Astrocyte of the cerebellum (primary cell): ENCODE measurements around the gene CREG1.
"Not testable (repeated sequence)": the region's sequence is repeated elsewhere in the genome, so short reads cannot be mapped to it uniquely, and the experiment has no call there.

Experiments
- DNase-seq: peaks from one replicate; pipeline ENCODE4 v3.0.0-alpha.2; 2011; ENCODE audit warnings: low read depth
- H3K4me3 ChIP-seq: 2 replicates; pipeline ENCODE4 v1.5.1; 2011; ENCODE audit warnings: mild to moderate bottlenecking, low read depth, low read length, moderate library complexity
- in situ Hi-C: cut with HindIII; loops from 2 replicates; pipeline ENCODE4 v1.10.0; 2017; ENCODE audit warnings: low sequenced_read_pairs
- TF ChIP-seq, protein P1 (sequence below): IDR thresholded peaks from 2 replicates; pipeline ENCODE4 v1.5.1; 2012; ENCODE audit warnings: low read length, low read depth, moderate library complexity, mild to moderate bottlenecking; ENCODE audit errors: missing control alignments

CREG1 gene

DNA sequence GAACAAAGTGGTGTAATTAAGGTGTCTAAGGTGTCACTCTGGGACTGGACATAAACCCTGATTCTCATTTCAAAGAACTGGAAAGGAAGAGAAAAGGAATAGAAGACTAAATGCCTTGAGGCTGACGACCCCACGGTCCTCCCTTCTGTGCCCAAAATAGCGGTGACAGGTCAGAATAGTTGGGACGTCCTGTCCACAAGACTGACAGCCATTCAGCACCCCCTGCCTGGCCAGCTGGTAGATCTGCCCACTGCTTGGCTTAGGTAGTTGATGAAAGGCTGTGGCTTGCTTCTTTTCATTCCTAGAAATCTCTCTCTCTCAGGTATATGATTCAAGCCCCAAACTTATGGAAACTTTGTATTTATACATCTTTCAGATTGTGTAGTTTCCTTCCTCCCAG, 26.4 kb upstream of the CREG1 start:
- DNase-seq: no peak
- in situ Hi-C loops: no loop called here
- TF ChIP-seq, protein P1, sequence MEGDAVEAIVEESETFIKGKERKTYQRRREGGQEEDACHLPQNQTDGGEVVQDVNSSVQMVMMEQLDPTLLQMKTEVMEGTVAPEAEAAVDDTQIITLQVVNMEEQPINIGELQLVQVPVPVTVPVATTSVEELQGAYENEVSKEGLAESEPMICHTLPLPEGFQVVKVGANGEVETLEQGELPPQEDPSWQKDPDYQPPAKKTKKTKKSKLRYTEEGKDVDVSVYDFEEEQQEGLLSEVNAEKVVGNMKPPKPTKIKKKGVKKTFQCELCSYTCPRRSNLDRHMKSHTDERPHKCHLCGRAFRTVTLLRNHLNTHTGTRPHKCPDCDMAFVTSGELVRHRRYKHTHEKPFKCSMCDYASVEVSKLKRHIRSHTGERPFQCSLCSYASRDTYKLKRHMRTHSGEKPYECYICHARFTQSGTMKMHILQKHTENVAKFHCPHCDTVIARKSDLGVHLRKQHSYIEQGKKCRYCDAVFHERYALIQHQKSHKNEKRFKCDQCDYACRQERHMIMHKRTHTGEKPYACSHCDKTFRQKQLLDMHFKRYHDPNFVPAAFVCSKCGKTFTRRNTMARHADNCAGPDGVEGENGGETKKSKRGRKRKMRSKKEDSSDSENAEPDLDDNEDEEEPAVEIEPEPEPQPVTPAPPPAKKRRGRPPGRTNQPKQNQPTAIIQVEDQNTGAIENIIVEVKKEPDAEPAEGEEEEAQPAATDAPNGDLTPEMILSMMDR: no peak
- H3K4me3 ChIP-seq: no peak overlapping the region

DNA sequence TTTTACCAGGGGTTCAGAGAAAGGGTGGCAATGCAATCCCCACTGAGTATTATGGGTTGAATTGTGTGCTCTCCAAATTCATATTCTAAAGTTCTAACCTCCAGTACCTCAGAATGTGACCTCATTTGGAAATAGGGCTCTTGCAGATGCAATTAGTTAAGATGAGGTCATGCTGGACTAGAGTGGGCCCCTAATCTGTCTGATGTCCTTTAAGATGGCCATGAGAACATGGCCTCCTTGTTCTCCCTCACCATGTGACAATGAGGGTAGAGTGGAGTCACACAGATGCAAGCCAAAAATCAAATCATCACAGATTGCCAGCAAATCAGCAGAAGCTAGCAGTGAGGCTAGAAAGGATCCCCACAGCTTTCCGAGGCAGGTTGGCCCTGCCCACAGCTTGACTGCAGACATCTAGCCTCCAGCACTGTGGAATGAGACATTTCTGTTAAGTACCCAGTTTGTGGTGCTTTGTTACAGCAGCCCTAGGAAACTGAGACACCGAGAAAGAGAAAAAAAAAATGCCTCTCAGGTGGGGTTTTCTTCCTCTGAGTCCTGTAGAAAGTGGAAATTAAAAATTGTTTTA, 25.5 kb upstream of the CREG1 start:
- TF ChIP-seq, protein P1: no peak
- DNase-seq: no peak
- in situ Hi-C loops: no loop called here
- H3K4me3 ChIP-seq: no peak overlapping the region

DNA sequence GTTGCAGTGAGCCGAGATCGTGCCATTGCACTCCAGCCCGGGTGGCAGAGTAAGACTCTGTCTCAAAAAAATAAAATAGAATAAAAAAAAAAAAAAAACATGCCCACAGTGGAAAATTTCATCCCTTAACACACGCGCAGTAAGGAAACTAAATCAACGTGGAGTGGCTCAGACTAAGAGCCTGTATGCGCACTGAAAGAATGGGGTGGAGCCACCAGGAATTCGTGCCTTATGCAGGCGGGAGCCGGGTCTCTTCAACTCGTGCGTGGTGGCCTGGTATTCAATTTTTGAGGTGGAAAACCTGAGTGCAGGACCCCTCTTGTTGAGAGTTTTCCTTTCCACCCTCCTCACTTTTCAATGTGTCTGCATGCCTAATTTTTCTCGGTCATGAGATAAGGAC, 22.1 kb upstream of the CREG1 start:
- TF ChIP-seq, protein P1: no peak
- H3K4me3 ChIP-seq: no peak overlapping the region
- DNase-seq: no peak
- in situ Hi-C loops: no loop called here

DNA sequence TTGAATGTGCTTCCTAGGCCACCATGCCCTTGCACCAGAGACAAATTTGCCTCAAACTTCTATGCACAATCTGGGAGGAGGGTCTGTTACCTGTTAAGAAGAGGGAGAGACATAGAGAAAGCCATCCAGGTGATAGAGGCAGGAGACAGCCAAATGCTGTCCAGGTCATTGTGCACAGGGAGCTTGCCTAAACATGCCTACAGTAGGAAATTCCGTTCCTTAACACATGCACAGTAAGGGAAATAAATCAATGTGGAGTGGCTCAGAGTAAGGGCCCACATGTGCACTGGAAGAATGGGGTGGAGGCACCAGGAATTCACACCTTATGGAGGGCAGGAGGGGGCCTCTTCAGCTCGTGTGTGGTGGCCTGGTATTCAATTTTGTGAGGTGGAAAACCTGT, 19.5 kb upstream of the CREG1 start:
- in situ Hi-C loops: no loop called here
- TF ChIP-seq, protein P1: no peak
- H3K4me3 ChIP-seq: no peak overlapping the region
- DNase-seq: no peak

DNA sequence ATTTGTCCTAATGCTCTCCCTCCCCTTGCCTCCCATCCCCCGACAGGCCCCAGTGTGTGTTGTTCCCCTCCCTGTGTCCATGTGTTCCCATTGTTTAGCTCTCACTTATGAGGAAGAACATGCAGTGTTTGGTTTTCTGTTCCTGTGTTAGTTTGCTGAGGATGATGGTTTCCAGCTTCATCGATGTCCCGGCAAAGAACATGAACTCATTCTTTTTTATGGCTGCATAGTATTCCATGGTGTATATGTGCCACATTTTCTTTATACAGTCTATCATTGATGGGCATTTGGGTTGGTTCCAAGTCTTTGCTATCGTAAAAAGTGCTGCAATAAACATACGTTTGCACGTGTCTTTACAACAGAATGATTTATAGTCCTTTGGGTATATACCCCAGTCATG, 17.1 kb upstream of the CREG1 start:
- H3K4me3 ChIP-seq, DNase-seq, in situ Hi-C loops: not testable (repeated sequence)

DNA sequence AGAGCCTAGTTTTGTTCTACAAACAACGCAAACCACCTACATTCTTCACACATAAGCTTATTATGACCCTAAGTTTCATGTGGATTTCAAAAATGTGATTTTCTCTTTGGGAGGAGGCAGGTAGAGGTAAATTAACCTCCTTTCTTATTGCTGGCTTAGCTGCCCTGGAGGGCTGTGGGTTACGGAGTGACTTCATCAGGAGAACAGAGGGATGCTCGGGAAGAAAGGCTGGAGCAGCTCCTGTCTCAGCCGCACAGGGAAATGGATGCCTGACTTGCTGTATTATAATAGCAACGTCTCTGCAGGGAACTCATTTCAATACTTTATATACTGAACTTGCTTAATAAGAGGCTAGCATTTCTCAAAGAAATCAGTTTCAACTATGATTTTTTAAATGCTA, 14.1 kb upstream of the CREG1 start:
- TF ChIP-seq, protein P1: no peak
- no peak for DNase-seq
- no peak overlapping the region for H3K4me3 ChIP-seq
- in situ Hi-C loops: loop anchor here (10.0 kb wide), 1 partner anchor 57 kb away; no protein-coding TSS in a partner anchor

DNA sequence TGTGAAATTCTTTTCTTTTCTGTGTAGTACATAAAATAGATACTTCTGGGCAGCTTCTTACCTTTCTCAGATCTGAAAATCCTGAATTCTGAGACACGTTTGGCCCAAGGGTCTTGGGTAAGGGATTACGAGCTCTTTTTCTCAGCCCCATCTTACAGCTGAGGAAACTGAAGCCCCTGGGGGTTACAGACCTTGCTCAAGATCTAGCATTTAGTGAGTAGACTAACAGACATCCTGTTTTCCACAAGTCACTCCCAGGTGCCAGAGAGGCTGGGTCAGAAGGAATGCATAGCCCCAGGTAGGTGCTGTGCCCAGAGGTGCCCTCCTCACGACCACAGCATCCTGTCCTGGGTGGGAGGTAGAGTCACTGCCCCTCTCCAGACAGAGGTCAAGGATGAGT, 13.2 kb upstream of the CREG1 start:
- in situ Hi-C loops: loop anchor here (10.0 kb wide), 1 partner anchor 58 kb away; no protein-coding TSS in a partner anchor
- H3K4me3 ChIP-seq: no peak overlapping the region
- no peak for DNase-seq
- TF ChIP-seq, protein P1: no peak
